Peyer's patch (tissue), 4 donors: Measurements from ENCODE around the gene TMC7.

Experiments
- CTCF ChIP-seq, 6 experiments: fragments of 450-650 bp in 4 of 6; fragments of 200-600 bp in 2 of 6; sonication (generic) in 1 of 6; IDR thresholded peaks; one replicate each; pipeline ENCODE4 v1.5.1; 2017 to 2019; ENCODE audit warnings: antibody characterized with exemption in 6 of 6, mild to moderate bottlenecking in 3 of 6, moderate library complexity in 1 of 6
- POLR2A ChIP-seq, 2 donors: fragments of 450-650 bp; IDR thresholded peaks; one replicate each; pipeline ENCODE4 v1.5.1; 2017; ENCODE audit warnings: antibody characterized with exemption in 2 of 2, mild to moderate bottlenecking in 2 of 2, moderate library complexity in 2 of 2

- no peak for TF ChIP-seq CTCF (IDR thresholded peaks at IDR 0.05)
- TF ChIP-seq POLR2A (IDR thresholded peaks at IDR 0.05) = no peak
Observed at GRCh38 chr16:19046062-19046461, 62.3 kb downstream of the TMC7 start.
